ENCODE measurements around the gene ATG9B.

ATG9B gene

DNA sequence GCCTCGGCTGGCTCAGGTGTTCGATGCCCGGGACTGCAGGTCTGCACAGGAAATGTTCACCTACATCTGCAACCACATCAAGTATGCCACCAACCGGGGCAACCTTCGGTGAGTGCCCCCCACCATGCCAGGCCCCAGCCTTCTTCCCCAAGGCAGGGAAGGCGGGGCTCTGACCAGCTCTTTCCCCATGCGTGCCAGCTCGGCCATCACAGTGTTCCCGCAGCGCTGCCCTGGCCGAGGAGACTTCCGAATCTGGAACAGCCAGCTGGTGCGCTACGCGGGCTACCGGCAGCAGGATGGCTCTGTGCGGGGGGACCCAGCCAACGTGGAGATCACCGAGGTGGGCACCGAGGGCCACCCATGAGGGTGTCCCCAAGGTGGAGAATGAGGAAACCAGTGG is 26.0 kb downstream of the ATG9B start:
- no peak for DNase-seq

DNA sequence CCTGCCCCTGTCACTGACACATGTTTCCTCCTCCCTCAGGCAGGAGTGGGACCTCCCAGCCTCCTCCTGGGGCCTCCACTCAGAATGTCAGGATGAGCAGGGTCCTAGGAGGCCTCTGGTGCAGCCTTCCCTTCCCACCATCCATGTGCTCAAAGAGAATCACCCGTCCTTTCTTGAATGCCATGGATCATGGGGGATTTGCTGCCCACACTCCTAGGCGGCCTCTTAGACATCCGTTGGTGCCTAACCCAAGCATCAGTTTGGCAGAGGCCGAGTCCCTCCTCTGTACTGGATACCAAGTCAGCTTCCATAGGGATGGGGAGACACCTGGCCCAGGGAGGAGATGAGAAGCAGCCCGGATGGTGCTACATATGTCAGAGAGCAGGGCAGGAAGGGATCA is 26.5 kb downstream of the ATG9B start:
- no peak for DNase-seq

- no peak for DNase-seq
These were observed 27.2 kb downstream of the ATG9B start for GRCh38 chr7:150997075-150997511.

DNA sequence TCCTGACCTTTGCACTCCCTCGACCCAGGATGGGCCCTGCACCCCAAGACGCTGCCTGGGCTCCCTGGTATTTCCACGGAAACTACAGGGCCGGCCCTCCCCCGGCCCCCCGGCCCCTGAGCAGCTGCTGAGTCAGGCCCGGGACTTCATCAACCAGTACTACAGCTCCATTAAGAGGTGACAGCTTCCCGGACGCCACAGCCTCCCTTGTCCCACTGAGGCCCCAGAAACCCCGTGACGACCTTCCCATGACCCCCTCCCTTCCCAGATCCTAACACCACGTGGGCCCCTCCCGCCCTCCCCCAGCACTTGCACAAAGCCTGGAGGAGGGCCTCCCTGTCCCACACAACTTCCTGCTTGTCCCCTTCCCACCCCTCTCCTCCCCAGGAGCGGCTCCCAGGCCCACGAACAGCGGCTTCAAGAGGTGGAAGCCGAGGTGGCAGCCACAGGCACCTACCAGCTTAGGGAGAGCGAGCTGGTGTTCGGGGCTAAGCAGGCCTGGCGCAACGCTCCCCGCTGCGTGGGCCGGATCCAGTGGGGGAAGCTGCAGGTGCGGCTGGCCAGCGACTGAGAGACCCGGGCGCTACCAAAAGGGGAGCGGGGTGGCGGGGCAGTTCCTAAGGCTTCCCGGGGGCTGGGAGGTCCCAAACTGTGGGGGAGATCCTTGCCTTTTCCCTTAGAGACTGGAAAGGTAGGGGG is 27.8 kb downstream of the ATG9B start:
- no peak for DNase-seq

GRCh38 chr7:150994838-150995510 is 29.3 kb downstream of the ATG9B start:
- no peak for DNase-seq

DNA sequence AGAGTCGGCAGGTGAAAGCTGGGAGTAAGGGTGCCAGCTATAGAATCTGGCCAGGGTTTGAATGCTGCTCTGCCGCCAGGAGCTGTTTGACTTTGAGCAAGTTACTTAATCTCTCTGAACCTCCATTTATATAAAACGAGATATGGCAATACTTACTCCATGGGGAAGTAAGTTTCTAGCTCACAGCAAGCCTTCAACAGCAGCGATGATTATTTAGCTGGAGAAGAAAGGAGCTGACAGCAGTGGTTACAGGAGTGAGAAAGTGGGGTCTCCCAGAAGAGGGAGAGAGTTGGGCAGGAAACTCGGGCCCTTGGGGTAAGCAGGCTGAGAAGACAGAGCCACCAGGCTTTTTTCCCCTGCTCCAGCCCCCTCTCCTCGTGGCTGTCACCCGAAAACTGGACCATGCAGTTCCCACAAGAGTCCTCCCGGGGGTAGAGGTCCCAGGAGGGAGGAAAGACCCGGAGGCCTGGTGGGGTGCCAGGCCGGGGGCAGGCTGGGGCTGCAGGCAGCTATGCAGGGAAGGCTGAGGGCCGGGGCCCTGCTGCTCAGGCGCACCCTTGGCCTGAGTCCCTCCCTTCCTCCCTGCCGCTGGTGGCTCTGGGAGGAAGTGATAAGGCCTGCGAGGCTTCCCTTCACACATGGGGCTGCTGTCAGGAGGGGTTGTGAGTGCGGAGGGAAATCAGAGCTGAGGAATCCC is 30.0 kb downstream of the ATG9B start:
- DNase-seq, result no peak

- no peak for DNase-seq
These were observed 30.8 kb downstream of the ATG9B start for GRCh38 chr7:150993511-150993910.

- no peak for DNase-seq
These were observed 31.4 kb downstream of the ATG9B start for GRCh38 chr7:150992833-150993302.

DNA sequence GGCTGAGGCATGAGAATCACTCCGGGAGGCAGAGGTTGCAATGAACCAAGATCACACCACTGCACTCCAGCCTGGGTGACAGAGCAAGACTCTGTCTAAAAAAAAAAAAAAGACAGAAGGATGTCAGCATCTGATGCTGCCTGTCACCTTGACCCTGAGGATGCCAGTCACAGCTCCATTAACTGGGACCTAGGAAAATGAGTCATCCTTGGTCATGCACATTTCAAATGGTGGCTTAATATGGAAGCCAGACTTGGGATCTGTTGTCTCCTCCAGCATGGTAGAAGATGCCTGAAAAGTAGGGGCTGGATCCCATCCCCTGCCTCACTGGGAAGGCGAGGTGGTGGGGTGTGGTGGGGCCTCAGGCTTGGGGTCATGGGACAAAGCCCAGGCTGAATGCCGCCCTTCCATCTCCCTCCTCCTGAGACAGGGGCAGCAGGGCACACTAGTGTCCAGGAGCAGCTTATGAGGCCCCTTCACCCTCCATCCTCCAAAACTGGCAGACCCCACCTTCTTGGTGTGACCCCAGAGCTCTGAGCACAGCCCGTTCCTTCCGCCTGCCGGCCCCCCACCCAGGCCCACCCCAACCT is 32.1 kb downstream of the ATG9B start:
- DNase-seq, result no peak

GRCh38 chr7:150990416-150991186 is 33.7 kb downstream of the ATG9B start, which contains the start of gene NOS3:
Gene NOS3 (plus strand): TSS chr7:150991017. CDS start chr7:150993804, 2,787 bp downstream.
- DNase-seq, result no peak

GRCh38 chr7:150989456-150989855 is 34.8 kb downstream of the ATG9B start:
- DNase-seq, result no peak

DNA sequence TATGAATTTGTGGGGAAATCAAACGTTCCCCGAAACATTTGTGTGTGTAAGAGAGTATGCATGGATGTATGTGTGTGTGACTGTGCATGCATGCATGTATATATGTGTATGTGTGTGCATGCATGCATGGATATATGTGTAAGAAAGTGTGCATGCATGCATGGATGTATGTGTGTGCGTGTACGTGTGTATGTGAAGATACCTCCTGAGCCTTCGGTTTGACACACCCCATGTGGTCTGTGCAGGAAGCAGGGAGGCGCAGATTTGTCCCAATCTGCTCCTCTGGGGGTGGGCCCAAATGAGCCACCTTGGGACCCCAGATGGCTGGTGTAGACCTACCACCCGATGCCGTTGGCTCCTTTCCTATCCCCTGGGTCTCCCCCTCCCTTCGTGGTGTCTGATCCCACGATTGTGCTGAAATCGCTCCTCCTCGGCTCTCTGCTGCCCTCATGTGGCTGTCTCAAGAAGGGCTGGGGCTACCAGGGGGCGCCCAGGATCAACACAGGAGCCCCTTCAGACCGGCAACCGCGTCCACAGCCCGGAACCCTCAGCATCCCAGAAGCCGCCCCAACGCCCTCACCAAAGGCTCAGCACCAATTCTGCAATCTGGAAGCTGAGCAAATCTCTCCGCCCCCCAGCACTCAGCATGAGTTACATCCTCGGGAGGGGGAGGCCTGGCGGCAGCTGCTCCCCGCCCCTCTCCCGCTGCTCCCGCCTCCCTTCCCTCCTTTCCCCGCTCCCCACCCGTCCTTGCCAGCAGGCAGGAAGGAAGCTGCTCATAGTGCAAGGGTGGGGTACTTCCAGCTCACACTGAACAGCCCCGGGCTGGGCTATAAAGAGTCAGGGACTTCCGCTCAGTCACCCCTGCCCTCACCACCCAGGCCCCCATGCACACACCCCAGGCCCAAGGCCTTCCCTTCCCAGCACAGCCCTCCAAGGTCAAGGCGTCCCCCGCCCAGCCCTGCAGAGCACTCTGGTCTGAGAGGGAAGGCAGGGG is 35.8 kb downstream of the ATG9B start:
- DNase-seq, result peak; percentile 63

- no peak for DNase-seq
These were observed 37.7 kb downstream of the ATG9B start for GRCh38 chr7:150986556-150986955.

- peak; percentile 41 for DNase-seq
These were observed 38.2 kb downstream of the ATG9B start for GRCh38 chr7:150986099-150986512.

DNA sequence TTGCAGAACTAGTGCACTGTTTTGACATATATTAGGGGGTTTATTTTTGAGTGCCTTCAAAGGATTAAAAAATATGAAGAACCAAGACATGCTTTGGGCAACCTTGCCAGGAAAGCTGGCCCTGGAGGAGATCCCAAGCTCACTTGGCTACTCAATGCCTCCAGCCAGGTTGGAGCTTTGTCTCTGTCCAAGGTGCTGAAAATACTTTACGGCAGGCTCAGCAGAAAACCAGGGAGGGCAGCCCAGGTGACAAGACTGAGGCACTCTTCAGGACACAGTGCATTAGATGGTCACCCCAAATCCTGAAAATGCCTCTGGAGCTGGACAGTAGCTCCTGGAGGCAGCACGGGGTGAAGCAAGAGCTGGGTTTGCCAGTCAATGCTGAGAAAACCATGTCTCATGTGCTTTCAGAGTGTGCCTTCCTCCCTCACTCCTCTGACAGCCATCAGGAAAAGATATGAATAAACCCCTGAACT is 40.4 kb downstream of the ATG9B start:
- DNase-seq, result no peak

DNA sequence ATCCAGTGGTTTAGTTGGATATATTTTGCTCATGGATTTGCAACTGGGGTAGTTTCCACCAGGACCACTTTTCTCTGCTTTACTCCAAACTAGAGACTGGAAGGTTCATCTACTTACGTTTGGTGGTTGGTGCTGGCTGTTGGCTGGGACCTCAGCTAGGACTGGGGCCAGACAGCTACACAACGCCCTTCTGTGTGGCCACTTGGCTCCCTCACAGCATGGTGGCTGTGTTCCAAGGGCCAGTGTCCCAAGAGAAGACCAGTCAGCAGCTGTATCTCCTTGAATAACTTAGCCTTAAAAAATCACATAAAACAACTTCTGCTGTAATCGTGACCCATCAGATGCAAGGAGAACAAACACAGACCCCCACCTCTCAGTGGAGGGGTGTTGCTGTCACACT is 41.9 kb downstream of the ATG9B start:
- no peak for DNase-seq

DNA sequence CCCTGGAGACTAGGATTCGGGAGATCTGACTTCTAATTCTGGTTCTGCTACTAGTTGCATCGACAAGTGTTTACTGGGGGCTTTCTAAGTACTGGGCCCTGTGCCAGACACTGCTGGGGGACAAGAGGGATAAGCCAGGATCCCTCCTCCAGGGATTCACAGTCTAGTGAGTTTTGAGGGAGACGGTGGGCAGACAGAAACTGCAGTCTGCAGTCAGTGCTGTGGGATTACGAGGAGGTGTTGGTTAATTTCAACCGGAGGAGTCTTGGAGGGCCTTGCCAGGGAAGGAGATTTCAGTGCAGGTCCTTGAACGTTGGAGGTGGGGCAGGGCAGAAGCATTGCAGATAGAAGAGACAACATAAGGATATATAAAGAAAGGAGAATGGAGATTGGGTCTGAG is 42.6 kb downstream of the ATG9B start:
- DNase-seq, result no peak

DNA sequence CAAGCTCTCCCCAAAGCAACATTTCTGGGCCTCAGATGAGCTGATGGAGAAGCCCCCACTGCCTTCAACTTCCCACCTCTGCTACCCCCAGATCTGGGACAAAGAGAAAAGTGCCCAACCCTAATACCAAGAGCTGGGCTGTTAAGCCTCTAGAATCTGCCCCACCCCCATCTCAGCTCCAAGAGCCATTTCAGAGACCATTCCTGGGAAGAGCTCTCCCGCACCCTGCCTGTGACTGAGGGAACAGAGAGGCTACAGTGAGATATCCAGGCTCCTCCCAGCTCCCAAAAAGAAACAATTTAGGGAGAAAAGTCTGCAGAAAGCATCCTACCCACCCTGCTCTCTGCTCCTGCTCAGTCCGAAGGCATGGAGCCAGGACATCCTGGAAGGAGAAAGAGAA is 43.6 kb downstream of the ATG9B start:
- DNase-seq, result no peak

DNA sequence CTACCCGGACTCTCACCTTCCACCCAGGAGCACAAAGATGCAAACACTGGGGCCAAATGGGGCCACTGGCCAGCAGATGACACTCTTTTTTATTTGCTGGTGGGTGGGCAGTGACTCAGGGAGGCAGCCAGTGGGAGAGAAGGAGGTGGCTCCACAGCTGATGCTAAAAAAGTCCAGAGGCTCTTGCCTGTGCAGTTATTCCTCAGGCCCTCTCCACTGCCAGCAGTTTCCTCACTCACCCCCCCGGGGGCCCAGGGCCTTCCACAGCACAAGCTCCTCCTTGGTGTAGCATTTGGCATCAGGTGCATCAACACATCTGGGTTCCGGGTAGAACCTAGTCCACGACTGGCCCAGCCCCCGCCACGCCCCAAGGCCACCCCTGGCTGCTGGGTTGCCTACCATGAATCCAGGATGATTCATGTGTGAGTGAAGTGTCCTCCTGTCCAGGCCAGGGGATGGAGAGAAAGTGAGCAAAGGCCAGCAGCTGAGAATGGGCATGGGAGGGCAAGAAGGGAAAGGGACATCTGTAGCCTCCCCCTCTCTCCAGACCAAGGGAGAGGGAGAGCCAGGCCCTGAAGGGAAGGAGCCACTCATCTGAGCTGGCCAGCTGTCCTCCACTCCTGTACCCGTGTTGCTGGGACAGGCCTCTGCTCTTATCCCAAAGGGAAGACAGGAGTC is 44.4 kb downstream of the ATG9B start:
- DNase-seq, result no peak

GRCh38 chr7:150978126-150978789 is 46.0 kb downstream of the ATG9B start, which contains the start of gene KCNH2:
Gene KCNH2 (minus strand): TSS chr7:150978321. CDS start chr7:150977913, 408 bp downstream.
- peak; percentile 38 for DNase-seq

All from CD4-positive, alpha-beta T cell treated with Interleukin-15 for 1 hour (primary cell).